HepG2 (cell line): ENCODE results near the gene CARS2.

ENCODE experiments used
- FOXM1 ChIP-seq: sonication (generic); formaldehyde crosslinking; IDR thresholded peaks from 2 replicates; pipeline ENCODE4 v1.5.0; 2020; ENCODE audit warnings: missing genetic modification reagents
- HNRNPL ChIP-seq: fragments of 200-400 bp; formaldehyde crosslinking; IDR thresholded peaks from 2 replicates; pipeline ENCODE4 v1.6.1; 2017; ENCODE audit warnings: mild to moderate bottlenecking, low read depth, low read length
- MAZ ChIP-seq, 2 experiments: sonication (generic) in 1 of 2; formaldehyde crosslinking in 1 of 2; IDR thresholded peaks; 2 replicates each; pipeline versions ENCODE4 v1.5.0 to v1.6.1; 2012 to 2020; ENCODE audit warnings: low read depth in 2 of 2, mild to moderate bottlenecking in 2 of 2, borderline replicate concordance in 1 of 2, improper control_type of control experiment in 1 of 2, low read length in 1 of 2, missing genetic modification reagents in 1 of 2, moderate library complexity in 1 of 2
- YY1 ChIP-seq: IDR thresholded peaks from 2 replicates; pipeline ENCODE4 v1.6.1; 2011; ENCODE audit warnings: low read length, low read depth, moderate library complexity, mild to moderate bottlenecking; ENCODE audit not compliant: insufficient read depth, insufficient replicate concordance
- ZNF773 ChIP-seq: sonication (generic); formaldehyde crosslinking; IDR thresholded peaks from 2 replicates; pipeline ENCODE4 v1.4.0; 2020; ENCODE audit warnings: missing genetic modification reagents, borderline replicate concordance

- no peak for TF ChIP-seq FOXM1 (CRISPR knock-in tag)
- no peak for TF ChIP-seq ZNF773 (CRISPR knock-in tag)
- TF ChIP-seq MAZ (IDR thresholded peaks at IDR 0.05; ENCODE audit: borderline replicate concordance, low read depth, low read length) = no peak
- no peak for TF ChIP-seq MAZ (CRISPR knock-in tag; IDR thresholded peaks at IDR 0.05; ENCODE audit: low read depth)
- no peak for TF ChIP-seq YY1
- no peak for TF ChIP-seq HNRNPL
Measured at GRCh38 chr13:110716247-110716515, 10.3 kb upstream of the CARS2 start.
